ENCODE results near the gene EVA1B.

DNA sequence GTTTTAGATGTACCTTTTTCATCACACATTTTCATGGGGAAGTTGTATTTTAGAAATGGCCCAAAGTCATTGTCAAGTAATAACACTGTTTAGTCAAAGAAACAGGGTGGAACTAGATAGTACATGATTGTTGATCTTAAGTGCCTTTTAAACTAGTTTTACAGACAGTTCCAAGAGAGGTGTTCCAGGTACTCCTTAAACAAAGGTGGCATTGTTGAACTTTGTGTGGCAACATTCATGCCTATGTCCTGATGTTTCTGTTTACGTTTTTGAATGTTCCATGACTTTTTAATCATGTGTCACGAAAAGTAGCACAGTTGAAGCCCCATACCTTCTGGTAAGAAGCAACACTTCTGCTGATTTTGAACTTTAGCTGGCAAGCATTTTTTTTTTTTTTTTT, 26.4 kb downstream of the EVA1B start:
- no peak for TF ChIP-seq TCF7L2 (IDR thresholded peaks at IDR 0.05; ENCODE audit: low read depth, low read length)
- TF ChIP-seq, protein P1, sequence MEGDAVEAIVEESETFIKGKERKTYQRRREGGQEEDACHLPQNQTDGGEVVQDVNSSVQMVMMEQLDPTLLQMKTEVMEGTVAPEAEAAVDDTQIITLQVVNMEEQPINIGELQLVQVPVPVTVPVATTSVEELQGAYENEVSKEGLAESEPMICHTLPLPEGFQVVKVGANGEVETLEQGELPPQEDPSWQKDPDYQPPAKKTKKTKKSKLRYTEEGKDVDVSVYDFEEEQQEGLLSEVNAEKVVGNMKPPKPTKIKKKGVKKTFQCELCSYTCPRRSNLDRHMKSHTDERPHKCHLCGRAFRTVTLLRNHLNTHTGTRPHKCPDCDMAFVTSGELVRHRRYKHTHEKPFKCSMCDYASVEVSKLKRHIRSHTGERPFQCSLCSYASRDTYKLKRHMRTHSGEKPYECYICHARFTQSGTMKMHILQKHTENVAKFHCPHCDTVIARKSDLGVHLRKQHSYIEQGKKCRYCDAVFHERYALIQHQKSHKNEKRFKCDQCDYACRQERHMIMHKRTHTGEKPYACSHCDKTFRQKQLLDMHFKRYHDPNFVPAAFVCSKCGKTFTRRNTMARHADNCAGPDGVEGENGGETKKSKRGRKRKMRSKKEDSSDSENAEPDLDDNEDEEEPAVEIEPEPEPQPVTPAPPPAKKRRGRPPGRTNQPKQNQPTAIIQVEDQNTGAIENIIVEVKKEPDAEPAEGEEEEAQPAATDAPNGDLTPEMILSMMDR (IDR thresholded peaks at IDR 0.05), result no peak
